BJ (cell line): Measurements from ENCODE around the gene GPR152. TPM values are rescaled to one million over a fixed set of nuclear protein-coding genes. Genes with fewer than 3 reads are reported as not detected.

Experiments
- CTCF ChIA-PET: fragments of 350-600 bp; formaldehyde crosslinking; extraction: SDS; loops from one replicate; lab custom pipeline; 2021; ENCODE audit warnings: antibody characterized with exemption, inconsistent platforms; lab: Yijun Ruan, JAX
- POLR2A ChIA-PET: fragments of 300-600 bp; sonication (Branson Sonifier 250); formaldehyde crosslinking; extraction: SDS; loops from one replicate; lab custom pipeline; 2021; ENCODE audit warnings: antibody characterized with exemption; lab: Charles Lee
- DNase-seq: peaks from one replicate; pipeline ENCODE4 v3.0.0-alpha.2; 2011; ENCODE audit warnings: low read depth
- H3K27me3 ChIP-seq: 2 replicates; pipeline ENCODE4 v1.6.0; 2011; ENCODE audit warnings: low read length; ENCODE audit not compliant: control insufficient read depth, insufficient read depth
- H3K36me3 ChIP-seq: 2 replicates; pipeline ENCODE4 v1.5.1; 2011; ENCODE audit warnings: low read length; ENCODE audit not compliant: control insufficient read depth, insufficient read depth
- H3K4me3 ChIP-seq: 2 replicates; pipeline ENCODE4 v1.5.1; 2011; ENCODE audit warnings: low read depth, mild to moderate bottlenecking, control low read depth, low read length
- CTCF ChIP-seq: IDR thresholded peaks from 2 replicates; pipeline ENCODE4 v1.5.1; 2011; ENCODE audit warnings: low read depth, mild to moderate bottlenecking, control low read depth, inconsistent platforms, low read length, moderate library complexity; ENCODE audit not compliant: insufficient read depth
- polyA plus RNA-seq: library from polyadenylated mRNA; depleted of rRNA; stranded (reverse); fragments of >200 nt; gene quantifications from 2 replicates; pipeline ENCODE4 v1.2.3, GENCODE V29; 2011

Gene GPR152
- polyA plus RNA-seq, 1 experiment: not detected

GRCh38 chr11:67453816-67454732 lies 1.5 kb upstream of the GPR152 start:
- CTCF ChIA-PET: no interaction called here
- POLR2A ChIA-PET: no interaction called here
- Histone ChIP-seq H3K4me3 (no peak overlapping the region), H3K36me3 (no peaks in the 10 kb centered on the region), H3K27me3 (0 out of 2 replicates have a peak, but pooled peaks cover 3% of the 10 kb centered on the region)
- no peak for DNase-seq
- TF ChIP-seq CTCF: no peak

GRCh38 chr11:67451658-67451976 lies 912 bp downstream of the GPR152 start:
- no peaks in the 10 kb centered on the region for H3K36me3 ChIP-seq
- H3K27me3 ChIP-seq: no peaks in the 10 kb centered on the region
- ChIA-PET CTCF (interaction anchor here (1.4 to 1.7 kb wide), 2 partner anchors 23 to 50 kb away, joined by 3 to 6 read pairs; partner anchors contain the start of genes PPP1CA and RPS6KB2), POLR2A (no interaction called here)
- no peak for TF ChIP-seq CTCF
- H3K4me3 ChIP-seq: no peak overlapping the region
- no peak for DNase-seq

- H3K4me3 ChIP-seq: no peak overlapping the region
- TF ChIP-seq CTCF: no peak
- no peak for DNase-seq
- ChIA-PET CTCF (interaction anchor here (1.4 to 1.7 kb wide), 2 partner anchors 23 to 49 kb away, joined by 3 to 6 read pairs; partner anchors contain the start of genes PPP1CA and RPS6KB2), POLR2A (no interaction called here)
- no peaks in the 10 kb centered on the region for H3K36me3 ChIP-seq
- no peaks in the 10 kb centered on the region for H3K27me3 ChIP-seq
These were observed 1.5 kb downstream of the GPR152 start for GRCh38 chr11:67450796-67451657.

- CTCF ChIA-PET: no interaction called here
- Histone ChIP-seq H3K36me3 (no peaks in the 10 kb centered on the region), H3K4me3 (no peak overlapping the region), H3K27me3 (no peaks in the 10 kb centered on the region)
- no peak for DNase-seq
- no peak for TF ChIP-seq CTCF
- POLR2A ChIA-PET: no interaction called here
These were observed 3.2 kb downstream of the GPR152 start for GRCh38 chr11:67449116-67449844.
